GM20000 (cell line): ENCODE results near the gene PCDHGB6.
"Not testable (repeated sequence)": the region's sequence is repeated elsewhere in the genome, so short reads cannot be mapped to it uniquely, and the experiment has no call there.

ENCODE experiments used
- DNase-seq: peaks from one replicate; pipeline ENCODE4 v3.0.0; 2012; ENCODE audit warnings: low spot score
- TF ChIP-seq, protein P1 (sequence below): IDR thresholded peaks from 2 replicates; pipeline ENCODE4 v1.5.1; 2012; ENCODE audit warnings: mild to moderate bottlenecking, control low read depth; ENCODE audit errors: extremely low read depth, missing control alignments

PCDHGB6 gene

DNA sequence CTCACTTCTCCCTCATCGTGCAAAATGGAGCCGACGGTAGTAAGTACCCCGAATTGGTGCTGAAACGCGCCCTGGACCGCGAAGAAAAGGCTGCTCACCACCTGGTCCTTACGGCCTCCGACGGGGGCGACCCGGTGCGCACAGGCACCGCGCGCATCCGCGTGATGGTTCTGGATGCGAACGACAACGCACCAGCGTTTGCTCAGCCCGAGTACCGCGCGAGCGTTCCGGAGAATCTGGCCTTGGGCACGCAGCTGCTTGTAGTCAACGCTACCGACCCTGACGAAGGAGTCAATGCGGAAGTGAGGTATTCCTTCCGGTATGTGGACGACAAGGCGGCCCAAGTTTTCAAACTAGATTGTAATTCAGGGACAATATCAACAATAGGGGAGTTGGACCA lies 23.5 kb downstream of the PCDHGB6 start:
- TF ChIP-seq, protein P1, sequence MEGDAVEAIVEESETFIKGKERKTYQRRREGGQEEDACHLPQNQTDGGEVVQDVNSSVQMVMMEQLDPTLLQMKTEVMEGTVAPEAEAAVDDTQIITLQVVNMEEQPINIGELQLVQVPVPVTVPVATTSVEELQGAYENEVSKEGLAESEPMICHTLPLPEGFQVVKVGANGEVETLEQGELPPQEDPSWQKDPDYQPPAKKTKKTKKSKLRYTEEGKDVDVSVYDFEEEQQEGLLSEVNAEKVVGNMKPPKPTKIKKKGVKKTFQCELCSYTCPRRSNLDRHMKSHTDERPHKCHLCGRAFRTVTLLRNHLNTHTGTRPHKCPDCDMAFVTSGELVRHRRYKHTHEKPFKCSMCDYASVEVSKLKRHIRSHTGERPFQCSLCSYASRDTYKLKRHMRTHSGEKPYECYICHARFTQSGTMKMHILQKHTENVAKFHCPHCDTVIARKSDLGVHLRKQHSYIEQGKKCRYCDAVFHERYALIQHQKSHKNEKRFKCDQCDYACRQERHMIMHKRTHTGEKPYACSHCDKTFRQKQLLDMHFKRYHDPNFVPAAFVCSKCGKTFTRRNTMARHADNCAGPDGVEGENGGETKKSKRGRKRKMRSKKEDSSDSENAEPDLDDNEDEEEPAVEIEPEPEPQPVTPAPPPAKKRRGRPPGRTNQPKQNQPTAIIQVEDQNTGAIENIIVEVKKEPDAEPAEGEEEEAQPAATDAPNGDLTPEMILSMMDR = no peak
- peak; percentile 62 for DNase-seq

DNA sequence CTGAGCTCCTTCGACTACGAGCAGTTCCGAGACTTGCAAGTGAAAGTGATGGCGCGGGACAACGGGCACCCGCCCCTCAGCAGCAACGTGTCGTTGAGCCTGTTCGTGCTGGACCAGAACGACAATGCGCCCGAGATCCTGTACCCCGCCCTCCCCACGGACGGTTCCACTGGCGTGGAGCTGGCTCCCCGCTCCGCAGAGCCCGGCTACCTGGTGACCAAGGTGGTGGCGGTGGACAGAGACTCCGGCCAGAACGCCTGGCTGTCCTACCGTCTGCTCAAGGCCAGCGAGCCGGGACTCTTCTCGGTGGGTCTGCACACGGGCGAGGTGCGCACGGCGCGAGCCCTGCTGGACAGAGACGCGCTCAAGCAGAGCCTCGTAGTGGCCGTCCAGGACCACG lies 24.5 kb downstream of the PCDHGB6 start:
- not testable (repeated sequence) for DNase-seq

DNA sequence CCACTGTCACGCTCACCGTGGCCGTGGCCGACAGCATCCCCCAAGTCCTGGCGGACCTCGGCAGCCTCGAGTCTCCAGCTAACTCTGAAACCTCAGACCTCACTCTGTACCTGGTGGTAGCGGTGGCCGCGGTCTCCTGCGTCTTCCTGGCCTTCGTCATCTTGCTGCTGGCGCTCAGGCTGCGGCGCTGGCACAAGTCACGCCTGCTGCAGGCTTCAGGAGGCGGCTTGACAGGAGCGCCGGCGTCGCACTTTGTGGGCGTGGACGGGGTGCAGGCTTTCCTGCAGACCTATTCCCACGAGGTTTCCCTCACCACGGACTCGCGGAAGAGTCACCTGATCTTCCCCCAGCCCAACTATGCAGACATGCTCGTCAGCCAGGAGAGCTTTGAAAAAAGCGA lies 24.9 kb downstream of the PCDHGB6 start:
- not testable (repeated sequence) for DNase-seq

DNA sequence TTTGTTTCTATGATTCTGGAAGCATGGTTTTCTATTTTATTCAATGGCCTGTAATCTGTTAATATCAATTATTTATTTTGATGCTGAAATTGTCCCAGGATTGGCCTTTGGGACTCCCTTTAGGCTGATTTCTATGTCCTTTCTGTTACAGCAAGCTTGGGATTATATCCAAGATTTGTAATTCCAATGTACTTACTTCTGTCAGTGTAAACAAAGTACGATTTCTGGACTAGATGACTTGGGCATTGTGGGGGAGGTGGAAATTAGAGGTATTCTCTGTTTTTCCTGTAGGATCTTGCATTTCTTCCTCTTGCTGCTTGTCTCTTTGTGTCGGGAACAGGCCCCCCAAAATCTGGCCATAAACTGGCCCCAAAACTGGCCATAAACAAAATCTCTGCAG lies 26.2 kb downstream of the PCDHGB6 start:
- no peak for DNase-seq
- TF ChIP-seq, protein P1 = no peak

DNA sequence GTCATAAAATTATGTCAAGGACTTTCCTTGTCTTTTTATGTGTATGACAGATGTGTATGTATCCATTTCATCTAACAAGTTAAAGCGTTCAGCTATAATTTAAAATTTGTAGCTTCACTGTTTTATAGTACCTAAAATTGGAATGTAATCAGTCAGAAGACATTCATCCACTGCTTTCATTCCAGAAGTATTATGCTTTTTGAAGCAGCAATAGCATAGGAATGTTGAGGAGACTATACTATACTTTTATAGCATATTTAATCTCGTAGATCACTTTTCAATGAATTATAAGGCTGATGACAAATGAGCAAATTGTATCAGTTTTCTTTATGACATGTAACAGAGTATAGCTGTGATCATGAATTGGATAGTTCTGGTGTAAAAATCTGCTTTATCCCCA lies 29.4 kb downstream of the PCDHGB6 start:
- TF ChIP-seq, protein P1 = no peak
- DNase-seq = no peak

DNA sequence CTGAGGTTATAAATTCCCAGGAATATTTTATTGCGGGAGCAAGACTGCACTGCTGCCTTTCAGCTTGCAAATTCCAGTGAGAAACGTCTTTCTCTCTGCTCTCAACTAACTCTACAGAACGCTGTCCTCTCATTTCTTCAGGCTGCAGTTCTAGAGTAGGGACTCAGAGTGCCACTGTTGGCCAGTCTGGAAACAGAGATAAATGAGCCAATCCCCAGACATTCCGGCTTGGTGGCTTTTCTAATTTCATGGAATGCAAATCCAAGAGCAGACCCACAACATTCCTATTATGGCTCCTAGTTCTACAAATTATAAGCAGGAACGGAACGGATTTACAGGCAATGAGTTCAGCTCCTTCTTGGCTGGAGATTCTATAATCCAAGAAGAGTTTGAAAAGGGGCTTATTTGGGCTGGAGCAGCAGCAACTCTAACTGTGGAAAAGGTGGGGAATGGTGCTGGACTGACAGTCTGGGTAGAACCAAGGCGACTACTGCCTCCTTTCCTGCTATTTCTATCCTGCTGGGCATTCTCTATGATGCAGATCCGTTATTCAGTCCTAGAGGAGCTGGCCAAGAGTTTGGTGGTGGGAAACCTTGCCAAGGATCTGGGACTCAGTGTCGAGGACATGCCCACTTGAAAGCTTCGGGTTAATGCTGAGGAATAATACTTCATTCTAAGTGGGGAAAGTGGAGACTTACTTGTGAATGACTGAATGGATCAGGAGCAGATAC lies 31.8 kb downstream of the PCDHGB6 start:
- TF ChIP-seq, protein P1 = no peak
- DNase-seq = no peak

DNA sequence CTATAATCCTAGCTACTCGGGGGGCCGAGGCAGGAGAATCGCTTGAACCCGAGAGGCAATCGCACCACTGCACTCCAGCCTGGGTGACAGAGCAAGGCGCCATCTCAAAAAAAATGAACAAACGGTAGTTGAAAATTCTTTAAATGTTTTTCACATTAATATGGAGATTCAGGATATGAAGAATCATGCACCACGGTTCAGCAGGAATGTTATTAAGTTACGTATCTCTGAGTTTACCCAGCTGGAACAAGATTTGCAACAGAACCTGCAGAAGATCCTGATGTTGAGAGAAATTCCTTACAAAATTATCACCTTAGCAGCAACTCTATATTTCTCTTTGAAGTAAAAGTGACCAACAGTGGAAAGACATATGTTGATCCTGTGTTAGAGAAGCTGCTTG lies 32.5 kb downstream of the PCDHGB6 start:
- TF ChIP-seq, protein P1 = no peak
- DNase-seq = no peak

DNA sequence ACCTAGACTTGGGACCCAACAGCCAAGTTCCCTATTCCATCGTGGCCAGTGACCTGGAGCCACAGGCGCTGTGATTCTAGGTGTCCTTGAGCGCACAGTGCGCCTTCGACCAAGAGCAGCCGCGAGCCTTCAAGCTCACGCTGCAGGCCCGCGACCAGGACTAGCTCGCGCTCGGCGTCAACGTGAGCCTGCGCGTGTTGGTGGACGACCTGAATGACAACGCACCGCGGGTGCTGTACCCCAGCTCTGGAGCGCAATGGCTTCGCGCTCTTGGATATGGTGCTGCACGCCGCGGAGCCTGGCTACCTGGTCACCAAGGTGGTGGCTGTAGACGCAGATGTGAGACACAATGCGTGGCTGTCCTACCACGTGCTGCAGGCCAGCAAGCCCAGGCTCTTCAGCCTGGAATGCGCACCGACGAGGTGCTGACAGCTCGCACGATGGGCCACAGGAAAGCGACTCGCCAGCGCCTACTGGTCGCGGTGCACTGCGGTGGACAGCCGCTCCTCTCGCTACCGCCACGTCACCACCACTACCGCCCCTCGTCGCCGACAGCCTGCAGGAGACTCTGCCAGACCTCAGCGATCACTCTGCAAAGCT lies 33.9 kb downstream of the PCDHGB6 start:
- no peak for DNase-seq
- TF ChIP-seq, protein P1 = no peak
